Skeletal muscle cell (primary cell): ENCODE data around the gene HIBADH.
"Not testable (repeated sequence)": the region's sequence is repeated elsewhere in the genome, so short reads cannot be mapped to it uniquely, and the experiment has no call there.

Experiments used
- DNase-seq: peaks from one replicate; pipeline ENCODE4 v3.0.0-alpha.2; 2010; ENCODE audit warnings: low read depth
- H3K4me3 ChIP-seq: 2 replicates; pipeline ENCODE4 v1.5.1; 2011; ENCODE audit warnings: low read depth, mild to moderate bottlenecking, control low read depth, low read length, moderate library complexity

The HIBADH gene

DNA sequence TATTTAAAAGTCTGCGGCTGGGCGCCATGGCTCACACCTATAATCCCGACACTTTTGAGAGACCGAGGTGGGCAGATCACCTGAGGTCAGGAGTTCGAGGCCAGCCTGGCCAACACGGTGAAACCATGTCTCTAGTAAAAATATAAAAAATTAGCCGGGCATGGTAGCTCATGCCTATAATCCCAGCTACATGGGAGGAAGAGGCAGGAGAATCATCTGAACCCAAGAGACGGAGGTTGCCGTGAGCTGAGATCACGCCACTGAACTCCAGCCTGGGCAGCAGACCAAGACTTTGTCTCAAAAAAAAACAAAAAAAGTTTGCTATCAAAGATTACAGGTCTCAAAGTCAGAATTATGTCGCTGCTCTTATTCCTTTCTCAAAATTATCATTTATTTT is 55.5 kb downstream of the HIBADH start:
- no peak for DNase-seq
- H3K4me3 ChIP-seq = no peak overlapping the region

GRCh38 chr7:27606270-27607209 is 56.1 kb downstream of the HIBADH start:
- peak; percentile 41 for DNase-seq
- H3K4me3 ChIP-seq = no peak overlapping the region

DNA sequence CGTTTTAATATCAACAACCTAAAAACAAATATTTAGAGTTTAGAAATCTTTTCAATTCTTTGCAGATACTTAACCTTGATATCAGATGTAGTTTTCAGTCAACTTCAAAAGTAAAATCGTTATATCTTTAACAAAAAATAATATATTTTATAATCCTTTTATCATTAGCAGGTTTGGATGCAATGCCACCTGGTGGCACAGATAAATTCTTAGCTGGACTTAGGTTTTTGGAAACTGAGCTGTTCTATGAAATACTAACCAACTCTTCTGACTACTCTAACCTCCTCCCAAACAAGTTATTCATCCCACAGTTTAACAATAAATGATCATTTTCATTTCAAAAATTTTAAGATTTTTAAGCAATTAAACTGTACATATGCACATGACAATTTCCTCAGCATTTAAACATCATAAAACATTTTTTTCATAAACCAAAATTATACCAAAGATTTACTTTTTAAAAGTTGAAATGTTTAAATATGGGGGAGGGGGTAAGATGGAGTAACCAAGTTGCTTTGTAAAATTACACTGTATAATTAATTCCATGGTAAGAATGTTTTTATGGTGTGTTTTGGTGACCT is 56.9 kb downstream of the HIBADH start:
- DNase-seq = no peak
- no peak overlapping the region for H3K4me3 ChIP-seq

DNA sequence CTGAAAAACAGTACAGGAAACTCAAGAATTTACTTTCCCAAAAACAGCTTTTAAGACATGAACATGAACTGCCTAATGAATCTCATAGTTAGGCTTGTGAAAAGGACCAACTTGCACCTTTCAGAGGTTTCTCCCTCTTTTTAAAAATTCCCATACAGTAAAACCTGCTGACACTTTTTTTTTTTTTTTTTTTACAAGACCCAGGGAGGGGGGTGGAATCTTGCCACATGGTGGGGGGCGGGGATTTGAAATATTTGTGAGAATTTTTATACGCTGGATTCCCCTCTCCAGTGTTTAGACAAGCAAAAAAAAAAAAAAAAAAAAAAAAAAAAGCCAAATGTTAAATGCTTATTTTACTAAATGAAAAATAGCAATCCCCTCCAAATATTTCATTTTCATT is 57.4 kb downstream of the HIBADH start:
- no peak overlapping the region for H3K4me3 ChIP-seq
- no peak for DNase-seq

GRCh38 chr7:27603813-27604212 is 58.9 kb downstream of the HIBADH start:
- no peak for DNase-seq
- no peak overlapping the region for H3K4me3 ChIP-seq

GRCh38 chr7:27602766-27603165 is 59.9 kb downstream of the HIBADH start:
- no peak for DNase-seq
- H3K4me3 ChIP-seq = no peak overlapping the region

DNA sequence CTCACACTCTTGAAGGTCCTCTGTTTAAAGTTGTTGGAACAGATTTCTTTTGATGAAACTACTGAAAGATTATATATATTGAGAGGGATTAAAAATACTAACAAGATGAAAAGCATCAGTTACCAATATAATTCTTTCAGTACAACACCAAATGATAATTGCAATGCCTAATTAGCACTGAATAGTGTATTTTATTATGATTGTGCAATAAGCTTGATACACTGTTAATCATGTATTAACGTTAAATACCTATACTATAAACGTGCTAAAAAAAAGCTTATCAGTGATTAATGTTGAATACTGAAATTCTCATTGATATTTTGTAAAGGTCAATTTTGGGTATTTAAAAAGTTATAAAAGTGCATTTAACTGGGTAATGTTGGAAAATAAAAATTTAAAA is 61.5 kb downstream of the HIBADH start:
- H3K4me3 ChIP-seq = no peak overlapping the region
- no peak for DNase-seq

- DNase-seq = no peak
- no peak overlapping the region for H3K4me3 ChIP-seq
Observed at GRCh38 chr7:27600247-27600646, 62.4 kb downstream of the HIBADH start.

DNA sequence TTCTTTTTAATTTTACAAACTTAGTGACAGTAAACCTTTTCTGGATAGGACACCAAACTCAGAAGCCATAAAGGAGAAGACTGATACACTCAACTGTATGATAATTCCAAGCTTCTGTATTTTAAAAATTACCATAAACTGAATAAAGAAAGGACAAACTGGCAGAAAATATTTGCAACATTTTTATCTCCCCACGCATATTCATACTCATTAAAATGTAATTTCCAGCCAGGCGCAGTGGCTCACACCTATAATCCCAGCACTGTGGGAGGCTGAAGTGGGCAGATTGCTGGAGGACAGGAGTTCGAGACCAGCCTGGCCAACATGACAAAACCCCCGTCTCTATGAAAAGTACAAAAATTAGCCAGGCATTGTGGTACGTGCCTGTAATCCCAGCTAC is 67.7 kb downstream of the HIBADH start:
- DNase-seq = no peak
- no peak overlapping the region for H3K4me3 ChIP-seq

GRCh38 chr7:27593226-27593625 is 69.5 kb downstream of the HIBADH start:
- no peak for DNase-seq
- no peak overlapping the region for H3K4me3 ChIP-seq

- no peak for DNase-seq
- no peak overlapping the region for H3K4me3 ChIP-seq
Observed at GRCh38 chr7:27590416-27590815, 72.3 kb downstream of the HIBADH start.

- DNase-seq = no peak
- no peak overlapping the region for H3K4me3 ChIP-seq
Observed at GRCh38 chr7:27587429-27587828, 75.3 kb downstream of the HIBADH start.

GRCh38 chr7:27586825-27587224 is 75.9 kb downstream of the HIBADH start:
- DNase-seq = no peak
- no peak overlapping the region for H3K4me3 ChIP-seq

- DNase-seq = no peak
- H3K4me3 ChIP-seq = no peak overlapping the region
Observed at GRCh38 chr7:27585781-27586447, 76.8 kb downstream of the HIBADH start.

DNA sequence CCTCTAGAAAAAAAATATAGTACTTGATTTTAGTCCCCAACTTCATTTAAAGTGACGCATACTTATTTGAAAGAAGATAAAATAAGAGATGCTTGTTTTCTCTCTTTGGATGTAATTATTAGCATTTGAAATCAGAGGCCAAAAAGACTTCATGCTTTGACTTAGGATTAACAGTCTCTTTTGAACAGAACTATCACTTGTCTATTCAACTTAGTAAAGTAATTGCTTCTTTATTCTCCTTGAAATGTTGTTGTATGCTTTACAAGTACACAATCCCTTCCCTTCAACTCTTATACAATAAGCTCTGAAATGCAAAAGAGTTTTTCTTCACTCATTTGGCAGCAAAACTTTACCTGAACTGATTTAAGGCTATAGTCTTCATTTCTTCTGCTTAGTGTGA is 80.8 kb downstream of the HIBADH start:
- DNase-seq = no peak
- no peak overlapping the region for H3K4me3 ChIP-seq

GRCh38 chr7:27581119-27581518 is 81.6 kb downstream of the HIBADH start:
- no peak for DNase-seq
- no peak overlapping the region for H3K4me3 ChIP-seq

DNA sequence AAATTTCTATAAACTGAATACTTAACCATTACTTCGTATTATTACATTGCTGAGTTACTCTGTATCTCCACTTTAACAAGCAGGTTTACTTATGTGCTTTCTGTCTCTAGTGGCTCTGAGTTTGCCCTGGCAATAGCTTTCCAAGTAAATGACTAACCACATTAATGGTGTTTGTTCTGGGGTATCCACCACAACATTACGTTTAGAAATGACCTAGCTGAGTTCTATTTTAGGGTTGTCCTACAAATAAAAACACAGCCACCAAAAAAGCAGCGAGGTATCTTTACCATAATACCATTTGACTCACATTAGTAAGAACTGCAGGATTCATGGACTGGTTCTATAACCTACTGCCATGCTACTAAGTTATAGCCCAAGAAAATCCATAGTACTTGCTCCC is 83.1 kb downstream of the HIBADH start:
- no peak for DNase-seq
- H3K4me3 ChIP-seq = no peak overlapping the region

DNA sequence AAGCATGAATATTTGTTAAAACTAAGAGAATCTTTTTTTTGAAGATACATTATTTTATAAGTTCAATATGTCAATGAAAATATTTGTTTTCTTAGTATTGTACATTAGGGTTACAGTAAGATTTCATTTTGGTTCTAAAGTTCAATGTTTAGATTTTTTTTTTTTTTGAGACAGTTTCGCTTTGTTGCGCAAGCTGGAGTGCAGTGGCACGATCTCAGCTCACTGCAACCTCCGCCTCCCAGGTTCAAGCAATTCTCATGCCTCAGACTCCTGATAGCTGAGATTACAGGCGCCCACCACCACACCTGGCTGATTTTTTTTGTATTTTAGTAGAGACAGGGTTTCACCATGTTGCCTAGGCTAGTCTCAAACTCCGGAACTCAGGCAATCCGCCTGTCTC is 84.5 kb downstream of the HIBADH start:
- not testable (repeated sequence) for DNase-seq, H3K4me3 ChIP-seq

- DNase-seq = no peak
- H3K4me3 ChIP-seq = no peak overlapping the region
Observed at GRCh38 chr7:27576360-27576944, 86.2 kb downstream of the HIBADH start.

DNA sequence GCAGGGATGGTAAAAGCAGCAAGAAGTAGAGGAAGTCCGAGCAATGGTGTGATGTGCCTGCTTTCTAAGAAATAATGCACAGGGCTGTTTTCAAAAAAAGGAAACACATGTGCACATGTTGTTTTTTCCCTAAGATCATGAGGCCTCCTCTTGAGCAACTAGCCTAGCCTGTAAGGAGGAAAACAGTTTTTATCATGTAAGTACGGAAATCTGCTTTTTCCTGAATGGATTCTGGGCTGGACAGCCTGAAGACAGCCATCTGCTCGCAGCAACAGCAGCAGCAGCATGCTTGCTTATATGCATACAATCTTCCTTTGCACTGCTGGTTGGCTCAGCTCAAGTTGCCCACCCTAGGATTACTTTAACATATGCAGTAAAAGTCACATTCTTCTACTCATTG is 87.1 kb downstream of the HIBADH start:
- no peak overlapping the region for H3K4me3 ChIP-seq
- no peak for DNase-seq
